ENCODE results near the gene TNFSF10. TPM values are rescaled to one million over a fixed set of nuclear protein-coding genes. Genes with fewer than 3 reads are reported as not detected.

TNFSF10 gene
- total and polyA plus RNA-seq, 9 of the 15 experiments (the other 6 are each of a cell fraction or from before 2014, with no cell fraction given): 0.07 to 1.3 (median 0.27) TPM; not detected in 1

GRCh38 chr3:172524611-172525010, 1.4 kb upstream of the TNFSF10 start:
- FAIRE-seq (no peak), ATAC-seq (no peak), DNase-seq (ENCODE audit: extremely low read depth in 1 of 4, low spot score in 3 of 4) (no peak)
- no peaks in the 10 kb centered on the region for H3K79me2 ChIP-seq (ENCODE audit: control insufficient read depth, insufficient read depth, low read length)
- TF ChIP-seq POLR2A (conservative IDR thresholded peaks at IDR 0.05): no peak
- TF ChIP-seq HMG20A (CRISPR knock-in tag; conservative IDR thresholded peaks at IDR 0.05): no peak
- TF ChIP-seq PPARD (CRISPR knock-in tag; IDR thresholded peaks at IDR 0.05): no peak
- no peak for TF ChIP-seq ZNF696 (CRISPR knock-in tag; conservative IDR thresholded peaks at IDR 0.05)
- TF ChIP-seq RBM39 (optimal IDR thresholded peaks at IDR 0.05; ENCODE audit: low read depth, low read length): no peak
- TF ChIP-seq HIVEP1 (CRISPR knock-in tag; IDR thresholded peaks at IDR 0.05): no peak
- TF ChIP-seq HDAC6 (IDR thresholded peaks at IDR 0.05; ENCODE audit: low read depth, low read length): no peak
- TF ChIP-seq ZNF232 (CRISPR knock-in tag; IDR thresholded peaks at IDR 0.05): no peak
- TF ChIP-seq CBX3 (IDR thresholded peaks at IDR 0.05; ENCODE audit: borderline replicate concordance in 1 of 2, low read length in 2 of 2): no peak
- no peak for TF ChIP-seq MIER1 (IDR thresholded peaks at IDR 0.05; ENCODE audit: low read depth)
- no peak for TF ChIP-seq NFRKB (IDR thresholded peaks at IDR 0.05; ENCODE audit: low read depth)
- TF ChIP-seq ZBED1 (IDR thresholded peaks at IDR 0.05): no peak
- no peak for TF ChIP-seq BCL6 (CRISPR knock-in tag; IDR thresholded peaks at IDR 0.05)
- no peak for TF ChIP-seq CBX2 (IDR thresholded peaks at IDR 0.05; ENCODE audit: insufficient read depth, low read length, poor library complexity, severe bottlenecking)
- TF ChIP-seq ZNF140 (CRISPR knock-in tag; IDR thresholded peaks at IDR 0.05): no peak
- no peak for TF ChIP-seq ZNF408 (CRISPR knock-in tag; IDR thresholded peaks at IDR 0.05; ENCODE audit: low read depth)
- TF ChIP-seq YY1 (IDR thresholded peaks at IDR 0.05; ENCODE audit: borderline replicate concordance in 1 of 3, control insufficient read depth in 1 of 3, extremely low read depth in 1 of 3, insufficient read depth in 3 of 3, insufficient read length in 1 of 3, insufficient replicate concordance in 2 of 3, low read depth in 1 of 3, low read length in 2 of 3): no peak
- TF ChIP-seq GTF2E2 (tag; IDR thresholded peaks at IDR 0.05): no peak
- TF ChIP-seq FOS (IDR thresholded peaks at IDR 0.05; ENCODE audit: extremely low read depth, insufficient read length): no peak
- no peak for TF ChIP-seq PHB2 (IDR thresholded peaks at IDR 0.05; ENCODE audit: low read depth)
- ChIA-PET POLR2A (no interaction called here), CTCF (ENCODE audit: low intra/inter-chr PET ratio) (no interaction called here)
- no peak overlapping the region for H3K4me2 ChIP-seq (ENCODE audit: insufficient read depth, low read length)
- H3K4me3 ChIP-seq: no peak overlapping the region
- intact Hi-C loops (cut with micrococcal nuclease): no loop called here
- no peaks in the 10 kb centered on the region for H3K9me1 ChIP-seq (ENCODE audit: control insufficient read depth, insufficient read depth, low read length)
- no peak overlapping the region for H2AFZ ChIP-seq (ENCODE audit: low read depth, low read length)
- BruUV-seq (replicated peaks): no TSS peak
- H3K27me3 ChIP-seq (ENCODE audit: control insufficient read depth in 2 of 2, insufficient read depth in 2 of 2, low read length in 2 of 2): no peaks in the 10 kb centered on the region
- no peaks in the 10 kb centered on the region for H4K20me1 ChIP-seq (replicated peaks; ENCODE audit: control insufficient read depth, insufficient read depth, low read length)
- no peak overlapping the region for H3K27ac ChIP-seq (ENCODE audit: extremely low read depth, low read depth, low read length)
- 42% methylated on average over 3 of the region's 3 CpGs for WGBS (ENCODE audit: insufficient coverage, low coverage, missing lambda C conversion rate)
- no peak overlapping the region for H3K9ac ChIP-seq (ENCODE audit: insufficient read depth in 1 of 2, low read depth in 2 of 2, low read length in 2 of 2)
- in situ Hi-C loops (cut with MboI): no loop called here
- H3K36me3 ChIP-seq (ENCODE audit: control insufficient read depth, insufficient read depth, low read length): no peaks in the 10 kb centered on the region
- no peaks in the 10 kb centered on the region; a peak in 1 of 5 replicates for H3K4me1 ChIP-seq (replicated peaks in 1 of 2; ENCODE audit: control insufficient read depth in 2 of 2, insufficient read depth in 2 of 2, low read length in 2 of 2)
- H3K9me3 ChIP-seq (replicated peaks; ENCODE audit: control insufficient read depth, insufficient read depth, low read depth, low read length): no peaks in the 10 kb centered on the region

Measured in K562 (cell line).